DND-41 (cell line): ENCODE data around the gene IGFL3.

ENCODE experiments used
- ATAC-seq: fragments of 200-7000 bp; cut with Tn5 transposase; 3 replicates; pipeline ENCODE4 v1.9.1; 2021; ENCODE audit warnings: low read depth; ENCODE audit not compliant: insufficient read depth
- DNase-seq: peaks from one replicate; pipeline ENCODE4 v3.0.0-alpha.2; 2020
- H2AFZ ChIP-seq: 2 replicates; pipeline ENCODE4 v1.6.0; 2012; ENCODE audit warnings: low read depth, low read length
- H3K27ac ChIP-seq: 2 replicates; pipeline ENCODE4 v1.5.1; 2012; ENCODE audit warnings: low read length, inconsistent platforms
- H3K27me3 ChIP-seq: fragments of 200-600 bp; sonication (generic); 2 replicates; pipeline ENCODE4 v1.6.0; 2012; ENCODE audit warnings: low read length, mild to moderate bottlenecking, inconsistent platforms; ENCODE audit not compliant: insufficient read depth, poor library complexity
- H3K36me3 ChIP-seq: 2 replicates; pipeline ENCODE4 v1.5.1; 2012; ENCODE audit warnings: low read length, inconsistent platforms; ENCODE audit not compliant: insufficient read depth
- H3K4me1 ChIP-seq: 2 replicates; pipeline ENCODE4 v1.5.1; 2012; ENCODE audit warnings: mild to moderate bottlenecking, low read length; ENCODE audit not compliant: insufficient read depth
- H3K4me2 ChIP-seq: 2 replicates; pipeline ENCODE4 v1.6.0; 2012; ENCODE audit warnings: mild to moderate bottlenecking, moderate library complexity, low read length, inconsistent platforms; ENCODE audit not compliant: insufficient read depth
- H3K4me3 ChIP-seq, 2 experiments: fragments of 200-600 bp in 1 of 2; shearing (Covaris generic) in 1 of 2; 2 replicates each; pipeline ENCODE4 v1.5.1; 2012 to 2016; ENCODE audit warnings: inconsistent platforms in 2 of 2, low read length in 2 of 2, mild to moderate bottlenecking in 2 of 2, low read depth in 1 of 2, moderate library complexity in 1 of 2
- H3K79me2 ChIP-seq: 2 replicates; pipeline ENCODE4 v1.6.0; 2012; ENCODE audit warnings: low read length, inconsistent platforms; ENCODE audit not compliant: insufficient read depth
- H3K9ac ChIP-seq: 2 replicates; pipeline ENCODE4 v1.6.0; 2012; ENCODE audit warnings: low read depth, mild to moderate bottlenecking, inconsistent platforms, low read length, moderate library complexity
- H3K9me3 ChIP-seq: 2 replicates; pipeline ENCODE4 v1.5.1; 2012; ENCODE audit warnings: low read length, moderate library complexity, mild to moderate bottlenecking, inconsistent platforms; ENCODE audit not compliant: insufficient read depth, severe bottlenecking
- H4K20me1 ChIP-seq: 2 replicates; pipeline ENCODE4 v1.6.0; 2012; ENCODE audit warnings: low read length; ENCODE audit not compliant: insufficient read depth
- CTCF ChIP-seq: IDR thresholded peaks from 2 replicates; pipeline ENCODE4 v1.5.1; 2012; ENCODE audit warnings: borderline replicate concordance, low read length, moderate library complexity, mild to moderate bottlenecking; ENCODE audit not compliant: poor library complexity, severe bottlenecking; ENCODE audit errors: extremely low read depth
- EZH2 ChIP-seq: IDR thresholded peaks from 3 replicates; pipeline ENCODE4 v1.6.1; 2012; ENCODE audit warnings: borderline replicate concordance, low read depth, mild to moderate bottlenecking, moderate library complexity, low read length, inconsistent platforms; ENCODE audit not compliant: severe bottlenecking

The IGFL3 gene

GRCh38 chr19:46082728-46083050 is 41.8 kb downstream of the IGFL3 start:
- TF ChIP-seq CTCF = no peak
- no peak for TF ChIP-seq EZH2
- Histone ChIP-seq H3K36me3 (no peaks in the 10 kb centered on the region), H3K4me3 (no peak overlapping the region), H3K27me3 (no peaks in the 10 kb centered on the region), H3K9me3 (peaks cover 4% of the 10 kb centered on the region), H3K4me2 (no peak overlapping the region), H3K79me2 (no peaks in the 10 kb centered on the region), H3K4me1 (no peaks in the 10 kb centered on the region), H4K20me1 (no peaks in the 10 kb centered on the region), H3K27ac (no peak overlapping the region), H2AFZ (no peak overlapping the region), H3K9ac (no peak overlapping the region)
- no peak for ATAC-seq
- DNase-seq = no peak

GRCh38 chr19:46081928-46082727 is 42.4 kb downstream of the IGFL3 start:
- H2AFZ ChIP-seq = no peak overlapping the region
- TF ChIP-seq CTCF = peak; percentile 64
- TF ChIP-seq EZH2 = no peak
- H3K9me3 ChIP-seq = peaks cover 4% of the 10 kb centered on the region

GRCh38 chr19:46080561-46080960 is 43.9 kb downstream of the IGFL3 start:
- no peak for TF ChIP-seq EZH2
- H3K4me3 ChIP-seq = no peak overlapping the region
- H3K79me2 ChIP-seq = no peaks in the 10 kb centered on the region
- H3K4me2 ChIP-seq = no peak overlapping the region
- no peak overlapping the region for H3K9ac ChIP-seq
- no peak for DNase-seq
- peaks cover under 1% of the 10 kb centered on the region for H3K9me3 ChIP-seq
- no peak overlapping the region for H2AFZ ChIP-seq
- no peak for ATAC-seq
- H3K27ac ChIP-seq = no peak overlapping the region
- peaks cover under 1% of the 10 kb centered on the region for H3K27me3 ChIP-seq
- H3K36me3 ChIP-seq = no peaks in the 10 kb centered on the region
- H4K20me1 ChIP-seq = no peaks in the 10 kb centered on the region
- no peaks in the 10 kb centered on the region for H3K4me1 ChIP-seq

More at GRCh38 chr19:46081928-46082727, 42.4 kb downstream of the IGFL3 start:
- H4K20me1 ChIP-seq = no peaks in the 10 kb centered on the region
- no peak for ATAC-seq
- no peaks in the 10 kb centered on the region for H3K4me1 ChIP-seq
- no peaks in the 10 kb centered on the region for H3K79me2 ChIP-seq
- H3K4me2 ChIP-seq = no peak overlapping the region
- H3K36me3 ChIP-seq = no peaks in the 10 kb centered on the region
- H3K9ac ChIP-seq = no peak overlapping the region
- peak; percentile 17 for DNase-seq
- no peaks in the 10 kb centered on the region for H3K27me3 ChIP-seq
- H3K27ac ChIP-seq = no peak overlapping the region
- no peak overlapping the region for H3K4me3 ChIP-seq

- no peak for TF ChIP-seq CTCF
- TF ChIP-seq EZH2 = no peak
- no peak overlapping the region for H3K4me2 ChIP-seq
Observed at GRCh38 chr19:46079576-46079975, 44.9 kb downstream of the IGFL3 start.

More at GRCh38 chr19:46079576-46079975, 44.9 kb downstream of the IGFL3 start:
- Histone ChIP-seq H3K4me1 (no peaks in the 10 kb centered on the region), H3K9me3 (no peaks in the 10 kb centered on the region), H2AFZ (no peak overlapping the region), H4K20me1 (no peaks in the 10 kb centered on the region), H3K4me3 (no peak overlapping the region), H3K9ac (no peak overlapping the region), H3K79me2 (no peaks in the 10 kb centered on the region), H3K27me3 (peaks cover 8% of the 10 kb centered on the region), H3K27ac (no peak overlapping the region), H3K36me3 (no peaks in the 10 kb centered on the region)
- ATAC-seq (no peak), DNase-seq (no peak)
